ENCODE measurements around the gene KLF2.

DNA sequence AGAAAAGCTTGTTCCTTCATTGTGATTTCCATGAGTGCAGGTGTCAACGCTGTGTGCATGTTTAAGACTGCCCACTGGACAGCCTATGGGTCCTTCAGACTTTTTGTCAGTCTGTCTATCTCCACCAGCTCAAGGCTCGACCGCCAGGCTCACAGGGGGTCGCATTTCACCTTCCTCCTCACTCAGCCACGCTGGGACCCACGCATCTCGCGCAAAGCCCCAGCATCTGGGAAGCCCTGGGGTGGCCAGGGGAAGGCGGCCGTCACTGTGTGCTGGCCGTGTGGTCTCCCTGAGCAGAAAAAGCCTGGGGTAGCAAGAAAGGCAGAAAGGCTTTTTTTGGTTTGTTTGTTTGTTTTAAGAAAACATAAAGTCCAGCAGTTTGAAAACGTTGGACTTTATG is 48.5 kb downstream of the KLF2 start:
- TF ChIP-seq CTCF (IDR thresholded peaks at IDR 0.05) (no peak), POLR2AphosphoS5 (IDR thresholded peaks at IDR 0.05; ENCODE audit: insufficient read depth in 1 of 2, low read depth in 1 of 2) (peak in 1 of 2 donors; percentile 14), POLR2A (IDR thresholded peaks at IDR 0.05) (no peak)
